HG02938 (cell line): ENCODE measurements around the gene ERFL.
"Not testable (repeated sequence)": the region's sequence is repeated elsewhere in the genome, so short reads cannot be mapped to it uniquely, and the experiment has no call there.

ENCODE experiments used
- ATAC-seq: cut with Tn5 transposase; IDR thresholded peaks from one replicate; pipeline ENCODE4 v1.9.1; 2021; ENCODE audit warnings: mild to moderate bottlenecking, moderate library complexity; ENCODE audit not compliant: unreplicated experiment

ERFL gene

GRCh38 chr19:41879670-41880328, 48.5 kb downstream of the ERFL start:
- no peak for ATAC-seq

- ATAC-seq: no peak
Measured at GRCh38 chr19:41879080-41879479, 49.2 kb downstream of the ERFL start.

- no peak for ATAC-seq
Measured at GRCh38 chr19:41877916-41878905, 50.0 kb downstream of the ERFL start.

- peak; percentile 49 for ATAC-seq
Measured at GRCh38 chr19:41876847-41877832, 51.1 kb downstream of the ERFL start, which contains the start of gene CD79A. Gene CD79A, plus strand, starts transcription at chr19:41877279. Its CDS starts 26 bp downstream, at chr19:41877305.

- ATAC-seq: not testable (repeated sequence)
Measured at GRCh38 chr19:41875973-41876372, 52.3 kb downstream of the ERFL start.

- ATAC-seq: no peak
Measured at GRCh38 chr19:41872775-41873647, 55.2 kb downstream of the ERFL start.

GRCh38 chr19:41872384-41872774, 55.9 kb downstream of the ERFL start:
- ATAC-seq: no peak

- ATAC-seq: no peak
Measured at GRCh38 chr19:41871573-41872383, 56.5 kb downstream of the ERFL start.

- ATAC-seq: no peak
Measured at GRCh38 chr19:41870401-41870873, 57.8 kb downstream of the ERFL start.

GRCh38 chr19:41869374-41869955, 58.8 kb downstream of the ERFL start:
- ATAC-seq: no peak

- ATAC-seq: no peak
Measured at GRCh38 chr19:41868989-41869300, 59.3 kb downstream of the ERFL start.

- no peak for ATAC-seq
Measured at GRCh38 chr19:41868120-41868988, 59.9 kb downstream of the ERFL start.

- ATAC-seq: no peak
Measured at GRCh38 chr19:41866284-41866683, 62.0 kb downstream of the ERFL start.

GRCh38 chr19:41864374-41864773, 63.9 kb downstream of the ERFL start:
- no peak for ATAC-seq

GRCh38 chr19:41863209-41863931, 64.9 kb downstream of the ERFL start:
- no peak for ATAC-seq

GRCh38 chr19:41862445-41862986, 65.7 kb downstream of the ERFL start:
- ATAC-seq: no peak

- ATAC-seq: no peak
Measured at GRCh38 chr19:41861846-41862245, 66.4 kb downstream of the ERFL start.
